H9 (cell line): ENCODE measurements around the gene DCDC2. TPM values are rescaled to one million over a fixed set of nuclear protein-coding genes. Genes with fewer than 3 reads are reported as not detected.

ENCODE experiments used
- DNase-seq: peaks from one replicate; pipeline ENCODE4 v3.0.0-alpha.2; 2017
- H2AFZ ChIP-seq: one replicate; pipeline ENCODE4 v1.6.1; 2013; ENCODE audit warnings: mild to moderate bottlenecking, low read length, control low read depth, moderate library complexity
- H2AK5ac ChIP-seq: 2 replicates; pipeline ENCODE4 v1.6.1; 2013; ENCODE audit warnings: low read length, control low read depth, mixed read lengths; ENCODE audit not compliant: insufficient read length
- H2BK120ac ChIP-seq: one replicate; pipeline ENCODE4 v1.6.1; 2013; ENCODE audit warnings: low read depth, mild to moderate bottlenecking, low read length, control low read depth, inconsistent platforms; ENCODE audit not compliant: poor library complexity, severe bottlenecking
- H2BK12ac ChIP-seq: 2 replicates; pipeline ENCODE4 v1.6.1; 2013; ENCODE audit warnings: low read length, control low read depth, mixed read lengths, low read depth; ENCODE audit not compliant: insufficient read length
- H2BK15ac ChIP-seq: 2 replicates; pipeline ENCODE4 v1.6.1; 2013; ENCODE audit warnings: low read depth, low read length, control low read depth
- H2BK20ac ChIP-seq: one replicate; pipeline ENCODE4 v1.6.1; 2013; ENCODE audit warnings: low read depth, mild to moderate bottlenecking, low read length, control low read depth, inconsistent platforms; ENCODE audit not compliant: poor library complexity, severe bottlenecking
- H2BK5ac ChIP-seq: 2 replicates; pipeline ENCODE4 v1.6.1; 2013; ENCODE audit warnings: low read length, control low read depth, mixed read lengths; ENCODE audit not compliant: insufficient read length
- H3K14ac ChIP-seq: 2 replicates; pipeline ENCODE4 v1.6.1; 2013; ENCODE audit warnings: low read length, control low read depth; ENCODE audit not compliant: insufficient read depth
- H3K18ac ChIP-seq: 2 replicates; pipeline ENCODE4 v1.6.1; 2013; ENCODE audit warnings: low read depth, mild to moderate bottlenecking, mixed read lengths, low read length, control low read depth; ENCODE audit not compliant: insufficient read length
- H3K23ac ChIP-seq: 2 replicates; pipeline ENCODE4 v1.6.1; 2013; ENCODE audit warnings: low read length, control low read depth, mixed read lengths, low read depth; ENCODE audit not compliant: insufficient read length
- H3K23me2 ChIP-seq: 2 replicates; pipeline ENCODE4 v1.6.1; 2013; ENCODE audit warnings: low read depth, mild to moderate bottlenecking, mixed read lengths, low read length, control low read depth; ENCODE audit not compliant: insufficient read length, poor library complexity, severe bottlenecking
- H3K27ac ChIP-seq: 2 replicates; pipeline ENCODE4 v1.5.1; 2013; ENCODE audit warnings: low read length, control low read depth, mixed read lengths, low read depth; ENCODE audit not compliant: insufficient read length
- H3K27me3 ChIP-seq: 2 replicates; pipeline ENCODE4 v1.6.1; 2013; ENCODE audit warnings: low read length, control low read depth, inconsistent platforms; ENCODE audit not compliant: insufficient read depth
- H3K4ac ChIP-seq: 2 replicates; pipeline ENCODE4 v1.6.1; 2013; ENCODE audit warnings: low read depth, mild to moderate bottlenecking, control low read depth, inconsistent platforms, low read length, moderate library complexity
- H3K4me1 ChIP-seq: 2 replicates; pipeline ENCODE4 v1.6.1; 2013; ENCODE audit warnings: low read length, control low read depth, inconsistent platforms; ENCODE audit not compliant: insufficient read depth
- H3K4me2 ChIP-seq: 2 replicates; pipeline ENCODE4 v1.6.1; 2013; ENCODE audit warnings: low read length, control low read depth, mixed read lengths; ENCODE audit not compliant: insufficient read length, insufficient read depth
- H3K56ac ChIP-seq: 2 replicates; pipeline ENCODE4 v1.6.1; 2013; ENCODE audit warnings: low read depth, mild to moderate bottlenecking, mixed read lengths, low read length, control low read depth; ENCODE audit not compliant: insufficient read length
- H3K79me1 ChIP-seq: 2 replicates; pipeline ENCODE4 v1.6.1; 2013; ENCODE audit warnings: low read depth, mild to moderate bottlenecking, moderate library complexity, low read length, control low read depth, inconsistent platforms; ENCODE audit not compliant: insufficient read depth, poor library complexity, severe bottlenecking
- H3K79me2 ChIP-seq: 2 replicates; pipeline ENCODE4 v1.6.1; 2013; ENCODE audit warnings: low read length, control low read depth, inconsistent platforms; ENCODE audit not compliant: insufficient read depth
- H3K9ac ChIP-seq: 2 replicates; pipeline ENCODE4 v1.6.1; 2013; ENCODE audit warnings: low read length, control low read depth, mixed read lengths; ENCODE audit not compliant: insufficient read length; ENCODE audit errors: extremely low read depth
- H3K9me3 ChIP-seq: one replicate; pipeline ENCODE4 v1.6.1; 2013; ENCODE audit warnings: low read depth, low read length, inconsistent platforms; ENCODE audit not compliant: control insufficient read depth
- H3T11ph ChIP-seq: one replicate; pipeline ENCODE4 v1.6.1; 2013; ENCODE audit warnings: mild to moderate bottlenecking, low read length, control low read depth, inconsistent platforms
- H4K20me1 ChIP-seq: one replicate; pipeline ENCODE4 v1.6.1; 2013; ENCODE audit not compliant: control insufficient read depth, insufficient read length, insufficient read depth
- H4K5ac ChIP-seq: 2 replicates; pipeline ENCODE4 v1.6.1; 2013; ENCODE audit warnings: low read depth, mild to moderate bottlenecking, mixed read lengths, low read length, control low read depth; ENCODE audit not compliant: insufficient read length
- H4K8ac ChIP-seq: replicated peaks from 2 replicates; pipeline ENCODE4 v1.6.1; 2013; ENCODE audit warnings: low read length, control low read depth, mixed read lengths, low read depth; ENCODE audit not compliant: insufficient read length
- H4K91ac ChIP-seq: 2 replicates; pipeline ENCODE4 v1.6.1; 2013; ENCODE audit warnings: low read depth, mild to moderate bottlenecking, moderate library complexity, mixed read lengths, low read length, control low read depth; ENCODE audit not compliant: insufficient read length
- H3K27ac Mint-ChIP-seq, 3 experiments: 2 replicates in 2 of 3; 3 replicates in 1 of 3; pipeline ENCODE4 v1.8.0; 2020 to 2021; ENCODE audit warnings: mixed read lengths in 3 of 3, mild to moderate bottlenecking in 1 of 3, moderate library complexity in 1 of 3
- H3K27me3 Mint-ChIP-seq: 2 replicates; pipeline ENCODE4 v1.8.0; 2021; ENCODE audit warnings: low read depth, mild to moderate bottlenecking, moderate library complexity, mixed read lengths
- H3K36me3 Mint-ChIP-seq, 3 experiments: 2 replicates in 2 of 3; 3 replicates in 1 of 3; pipeline ENCODE4 v1.8.0; 2020 to 2021; ENCODE audit warnings: low read depth in 3 of 3, mixed read lengths in 3 of 3; ENCODE audit not compliant: insufficient read depth in 1 of 3
- H3K4me1 Mint-ChIP-seq, 2 experiments: 2 replicates each; pipeline ENCODE4 v1.8.0; 2020; ENCODE audit warnings: mixed read lengths in 2 of 2
- H3K4me3 Mint-ChIP-seq, 2 experiments: 2 replicates in 1 of 2; 3 replicates in 1 of 2; pipeline ENCODE4 v1.8.0; 2020 to 2021; ENCODE audit warnings: mild to moderate bottlenecking in 2 of 2, mixed read lengths in 2 of 2, moderate library complexity in 1 of 2
- H3K9me3 Mint-ChIP-seq, 2 experiments: 2 replicates in 1 of 2; 3 replicates in 1 of 2; pipeline ENCODE4 v1.8.0; 2020; ENCODE audit warnings: mild to moderate bottlenecking in 2 of 2, mixed read lengths in 2 of 2, moderate library complexity in 1 of 2
- WGBS: extraction: QIAGEN DNeasy Blood & Tissue Kit; methylation state at CpG from one replicate; pipeline ENCODE4 v1.1.7; 2013; ENCODE audit warnings: missing lambda C conversion rate, low lambda C conversion rate, mixed read lengths; ENCODE audit not compliant: insufficient read length; ENCODE audit errors: extremely low coverage; 5-methylcytosine and 5-hydroxymethylcytosine counted together
- total RNA-seq: library from RNA; stranded (reverse); gene quantifications from 2 replicates; pipeline ENCODE4 v1.2.1, GENCODE V29; 2021
- TF ChIP-seq, protein P1 (sequence below): fragments of 200-600 bp; sonication (generic); conservative IDR thresholded peaks from 3 replicates; pipeline ENCODE4 v1.8.0; 2021; ENCODE audit warnings: antibody characterized with exemption, mild to moderate bottlenecking

DCDC2 gene
- total RNA-seq, 1 experiment from 2014 or later: 0.59 TPM

DNA sequence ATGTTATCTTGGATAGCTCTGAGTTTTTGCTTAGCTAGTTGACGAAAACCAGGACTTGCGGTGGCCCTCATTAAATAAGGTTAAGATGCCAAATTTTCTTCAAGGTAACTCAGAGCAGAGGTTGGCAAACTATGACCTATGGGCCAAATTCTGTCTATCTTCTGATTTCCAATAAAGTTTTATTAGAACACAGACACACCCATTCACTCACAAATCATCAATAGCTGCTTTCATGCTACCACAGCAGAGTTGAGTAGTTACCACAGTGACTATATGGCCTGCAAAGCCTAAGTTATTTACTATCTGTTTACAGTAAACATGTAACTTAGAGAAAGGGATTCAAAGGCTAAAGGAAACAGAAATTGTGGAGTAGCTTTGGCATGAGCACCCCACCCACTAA is 23.6 kb downstream of the DCDC2 start:
- Histone ChIP-seq H3K4me1 (no peaks in the 10 kb centered on the region), H3K23ac (no peak overlapping the region), H3K4me2 (no peak overlapping the region), H2AFZ (no peak overlapping the region), H2BK12ac (no peak overlapping the region), H3K56ac (no peak overlapping the region), H3K18ac (no peak overlapping the region), H4K20me1 (no peaks in the 10 kb centered on the region), H4K5ac (no peak overlapping the region), H3K27me3 (no peaks in the 10 kb centered on the region), H2AK5ac (no peak overlapping the region), H3K79me1 (no peaks in the 10 kb centered on the region), H2BK5ac (no peak overlapping the region), H3K4ac (no peak overlapping the region), H2BK20ac (no peak overlapping the region), H3K79me2 (no peaks in the 10 kb centered on the region), H2BK120ac (no peak overlapping the region), H3K14ac (no peak overlapping the region), H3K23me2 (no peaks in the 10 kb centered on the region), H3K27ac (no peak overlapping the region), H3K9ac (no peak overlapping the region), H2BK15ac (no peak overlapping the region), H4K8ac (no peak overlapping the region), H3T11ph (no peak overlapping the region), H3K9me3 (no peaks in the 10 kb centered on the region), H4K91ac (no peak overlapping the region)
- peaks cover 0 to 13% (median 7%) of the 10 kb centered on the region in 3 experiments; a peak in 4 of 7 replicates for H3K36me3 Mint-ChIP-seq
- no peaks in the 10 kb centered on the region for H3K27me3 Mint-ChIP-seq
- TF ChIP-seq, protein P1, sequence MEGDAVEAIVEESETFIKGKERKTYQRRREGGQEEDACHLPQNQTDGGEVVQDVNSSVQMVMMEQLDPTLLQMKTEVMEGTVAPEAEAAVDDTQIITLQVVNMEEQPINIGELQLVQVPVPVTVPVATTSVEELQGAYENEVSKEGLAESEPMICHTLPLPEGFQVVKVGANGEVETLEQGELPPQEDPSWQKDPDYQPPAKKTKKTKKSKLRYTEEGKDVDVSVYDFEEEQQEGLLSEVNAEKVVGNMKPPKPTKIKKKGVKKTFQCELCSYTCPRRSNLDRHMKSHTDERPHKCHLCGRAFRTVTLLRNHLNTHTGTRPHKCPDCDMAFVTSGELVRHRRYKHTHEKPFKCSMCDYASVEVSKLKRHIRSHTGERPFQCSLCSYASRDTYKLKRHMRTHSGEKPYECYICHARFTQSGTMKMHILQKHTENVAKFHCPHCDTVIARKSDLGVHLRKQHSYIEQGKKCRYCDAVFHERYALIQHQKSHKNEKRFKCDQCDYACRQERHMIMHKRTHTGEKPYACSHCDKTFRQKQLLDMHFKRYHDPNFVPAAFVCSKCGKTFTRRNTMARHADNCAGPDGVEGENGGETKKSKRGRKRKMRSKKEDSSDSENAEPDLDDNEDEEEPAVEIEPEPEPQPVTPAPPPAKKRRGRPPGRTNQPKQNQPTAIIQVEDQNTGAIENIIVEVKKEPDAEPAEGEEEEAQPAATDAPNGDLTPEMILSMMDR: no peak
- peaks cover 4 to 11% of the 10 kb centered on the region in 2 experiments; a peak in 3 of 5 replicates for H3K9me3 Mint-ChIP-seq
- H3K4me3 Mint-ChIP-seq: no peak overlapping the region
- DNase-seq: no peak
- no peaks in the 10 kb centered on the region for H3K4me1 Mint-ChIP-seq
- WGBS: no CpG with 5 or more reads among the region's 2 CpGs
- no peak overlapping the region for H3K27ac Mint-ChIP-seq
